GM19043 (cell line): ENCODE measurements around the gene PSMB9.
"Not testable (repeated sequence)": the region's sequence is repeated elsewhere in the genome, so short reads cannot be mapped to it uniquely, and the experiment has no call there.

Source experiments
- ATAC-seq: cut with Tn5 transposase; IDR thresholded peaks from one replicate; pipeline ENCODE4 v1.9.1; 2021; ENCODE audit warnings: low read depth; ENCODE audit not compliant: unreplicated experiment

PSMB9 gene

DNA sequence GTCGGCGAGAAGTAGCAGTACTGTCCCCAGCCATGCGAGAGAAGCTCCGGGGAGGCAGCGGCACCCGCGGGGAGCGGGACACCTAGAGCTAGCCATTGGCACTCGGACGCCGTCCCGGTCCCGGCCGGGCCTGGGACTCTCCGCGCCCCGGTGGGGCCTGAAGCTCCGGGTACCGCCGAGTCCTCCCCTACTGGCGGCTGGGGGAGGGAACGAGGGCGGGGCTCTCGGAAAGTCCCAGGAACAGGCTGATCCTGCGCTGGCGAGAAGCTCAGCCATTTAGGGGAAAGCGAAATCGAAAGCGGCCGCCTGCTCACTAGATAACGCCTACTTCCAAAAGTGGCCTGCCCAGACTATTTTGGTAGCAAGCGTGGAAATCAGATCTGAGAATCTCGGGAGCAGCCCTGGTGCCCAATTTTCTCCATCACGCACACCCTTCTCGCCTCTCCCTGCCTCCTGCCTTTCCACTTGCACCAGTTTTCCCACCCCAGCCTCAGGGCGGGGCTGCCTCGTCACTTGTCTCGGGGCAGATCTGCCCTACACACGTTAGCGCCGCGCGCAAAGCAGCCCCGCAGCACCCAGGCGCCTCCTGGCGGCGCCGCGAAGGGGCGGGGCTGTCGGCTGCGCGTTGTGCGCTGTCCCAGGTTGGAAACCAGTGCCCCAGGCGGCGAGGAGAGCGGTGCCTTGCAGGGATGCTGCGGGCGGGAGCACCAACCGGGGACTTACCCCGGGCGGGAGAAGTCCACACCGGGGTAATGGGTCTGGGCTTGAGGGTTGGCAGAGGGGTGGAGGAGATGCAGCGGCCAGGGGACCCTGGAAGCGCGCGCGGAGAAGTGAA, at the start of gene PSMB9, which contains the start of gene TAP1:
PSMB9 (plus strand) TSS at position 652 of the 835 bp plus-strand sequence; CDS start at position 690, 38 bp downstream.
TAP1 (minus strand) TSS at position 164 of the 835 bp plus-strand sequence; CDS start at position 96, 68 bp downstream.
- peak; percentile 65 for ATAC-seq

DNA sequence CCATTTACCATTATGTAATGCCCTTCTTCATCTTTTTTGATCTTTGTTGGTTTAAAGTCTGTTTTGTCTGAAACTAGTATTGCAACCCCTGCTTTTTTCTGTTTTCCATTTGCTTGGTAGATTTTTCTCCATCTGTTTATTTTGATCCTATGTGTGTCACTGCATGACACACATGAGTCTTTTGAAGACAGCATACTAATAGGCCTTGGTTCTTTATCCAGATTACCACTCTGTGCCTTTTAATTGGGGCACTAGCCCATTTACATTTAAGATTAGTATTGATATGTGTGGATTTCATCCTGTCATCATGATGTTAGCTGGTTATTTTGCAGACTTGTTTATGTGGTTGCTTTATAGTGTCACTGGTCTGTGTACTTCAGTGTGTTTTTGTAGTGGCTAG, 48.6 kb upstream of the PSMB9 start:
- ATAC-seq = not testable (repeated sequence)

DNA sequence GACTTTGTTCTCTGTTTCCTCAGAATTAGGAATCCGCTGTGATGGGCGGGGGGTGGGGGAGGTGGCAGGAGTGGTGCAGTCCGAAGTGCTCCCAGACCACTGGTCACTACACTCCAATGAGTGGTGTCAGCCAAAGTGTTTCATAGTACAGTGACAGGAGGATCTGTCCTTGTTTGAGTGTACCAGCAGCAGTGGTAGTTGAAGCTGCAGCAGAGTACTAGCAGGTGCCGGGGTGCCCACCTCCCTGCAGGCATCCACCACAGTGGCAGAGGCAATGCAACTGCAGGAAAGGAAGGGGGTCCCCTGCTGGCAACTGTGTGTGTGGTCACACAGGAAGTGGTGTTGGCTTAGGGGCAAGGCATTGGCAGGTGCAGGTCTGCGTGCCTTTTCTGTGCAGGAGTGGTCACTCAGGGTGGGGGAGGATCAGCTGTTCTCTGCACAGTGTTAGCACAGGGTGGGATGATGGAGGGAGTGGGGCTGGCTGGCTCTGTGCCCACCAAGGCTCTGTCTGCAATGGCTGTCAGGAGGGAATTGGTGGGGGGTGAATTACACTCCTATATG, 46.9 kb upstream of the PSMB9 start:
- ATAC-seq = no peak

DNA sequence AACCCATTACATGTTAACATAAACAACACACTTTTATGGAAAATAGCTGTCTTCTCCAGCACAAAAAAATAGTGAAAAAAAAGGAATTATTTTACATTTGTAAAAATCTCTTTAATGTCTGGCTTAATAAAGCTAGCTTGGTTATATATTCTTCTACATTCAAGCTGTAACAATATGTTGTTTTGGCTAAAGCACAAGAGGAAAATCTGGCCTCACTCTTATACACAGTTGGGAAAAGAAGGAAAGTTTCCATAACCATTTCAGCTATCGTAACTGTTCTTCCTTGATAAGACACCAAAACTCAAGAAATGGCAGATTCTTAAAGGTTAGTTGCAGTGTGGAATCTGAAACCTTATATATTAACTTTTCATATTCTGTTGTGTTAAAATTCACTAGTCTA, 44.8 kb upstream of the PSMB9 start:
- ATAC-seq = no peak

DNA sequence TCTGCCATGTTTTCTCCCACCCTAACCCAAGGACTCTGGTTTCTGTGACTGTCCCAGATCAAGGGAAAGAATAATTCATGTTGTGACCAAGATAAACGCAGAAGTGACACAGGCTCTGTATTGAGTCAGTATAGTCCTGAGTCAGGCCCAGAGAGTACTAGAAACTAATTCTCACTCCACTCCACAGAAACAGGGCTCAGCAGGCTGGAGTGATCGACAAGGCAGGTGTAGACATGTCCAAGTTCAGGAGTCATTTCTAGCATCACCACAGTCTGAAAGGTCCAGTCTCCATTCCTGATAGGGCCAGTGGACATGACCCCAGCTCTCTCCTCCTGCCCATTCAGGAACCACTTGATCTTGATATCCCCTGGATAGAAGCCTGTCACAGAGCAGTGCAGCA, 39.8 kb upstream of the PSMB9 start:
- no peak for ATAC-seq

DNA sequence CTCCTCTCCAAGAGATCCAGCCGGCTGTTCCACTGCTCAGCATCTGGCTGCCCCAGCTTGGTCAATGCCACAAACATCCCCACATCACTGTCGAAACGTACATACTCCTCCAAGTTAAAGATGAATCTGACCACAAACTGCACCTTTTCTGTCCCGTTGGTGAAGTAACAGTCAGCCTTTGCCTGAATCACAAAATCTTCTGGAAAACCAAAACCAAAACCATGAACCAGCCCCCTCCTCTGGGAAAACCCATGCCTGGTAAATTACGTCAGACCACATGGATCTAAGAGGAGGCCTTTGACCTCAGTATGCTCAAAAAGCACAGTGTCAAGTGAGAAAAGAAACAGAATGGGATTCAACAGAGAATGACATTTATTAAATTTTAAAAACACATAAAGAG, 38.9 kb upstream of the PSMB9 start:
- ATAC-seq = no peak

DNA sequence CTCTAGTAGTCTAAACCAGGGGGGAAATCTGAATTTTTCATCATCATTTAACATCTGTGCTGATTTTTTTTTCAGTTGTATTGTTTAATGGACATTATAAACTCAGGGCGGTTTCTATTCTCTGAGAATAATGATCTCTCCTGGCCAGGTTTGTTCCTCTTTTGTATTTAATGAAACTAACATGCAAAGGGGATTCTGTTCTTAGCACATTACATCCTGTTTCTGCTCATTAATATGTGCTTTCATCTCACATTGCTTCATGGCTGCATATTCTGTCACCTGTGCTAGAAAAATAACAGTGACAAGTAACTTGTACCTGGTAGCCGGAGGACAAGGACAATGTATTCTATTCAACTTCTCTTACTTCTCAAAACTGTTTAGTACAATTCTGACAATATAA, 38.0 kb upstream of the PSMB9 start:
- ATAC-seq = no peak

DNA sequence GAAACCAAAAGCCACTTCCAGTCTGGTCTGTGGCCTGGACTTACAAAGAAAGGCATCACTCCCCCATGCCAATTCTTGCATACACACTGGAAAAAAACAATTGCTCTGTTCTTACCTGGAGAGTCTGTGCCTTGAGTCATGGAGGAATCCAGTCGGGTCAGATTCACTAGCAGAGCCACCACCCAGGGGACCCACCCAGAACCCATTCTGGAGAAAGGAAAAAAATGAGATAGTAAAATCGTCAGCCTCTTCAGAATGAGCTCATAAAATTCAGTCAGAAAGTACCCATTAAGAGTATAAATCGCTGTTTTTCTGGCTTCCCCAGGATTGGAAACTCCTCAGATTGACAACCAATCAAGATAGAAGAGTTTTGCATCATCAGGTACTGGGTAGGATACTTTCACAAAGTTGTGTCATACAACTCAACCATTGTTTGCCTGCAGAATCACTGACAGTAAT, 37.2 kb upstream of the PSMB9 start, which contains the start of gene HLA-DOB:
HLA-DOB (minus strand) TSS at position 257 of the 459 bp plus-strand sequence; CDS start at position 206, 51 bp downstream.
- ATAC-seq = no peak

DNA sequence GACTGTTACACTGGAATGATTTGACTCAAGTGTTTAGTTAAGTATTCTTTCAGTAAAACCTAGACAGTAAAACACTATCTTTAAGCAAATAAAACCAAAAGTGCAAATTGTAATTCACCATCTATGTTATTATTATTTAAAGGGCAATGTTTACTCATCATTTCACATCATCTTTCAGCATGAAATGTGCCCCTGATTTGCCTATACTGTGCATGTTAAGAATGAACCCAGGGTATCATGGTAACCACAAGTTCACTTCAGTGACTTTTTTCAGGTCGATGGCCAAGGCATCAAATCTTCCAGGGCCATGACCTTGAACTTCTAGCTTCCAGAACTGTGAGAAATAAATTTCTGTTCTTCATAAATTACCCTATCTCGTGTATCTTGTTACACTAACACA, 35.1 kb upstream of the PSMB9 start:
- ATAC-seq = no peak

DNA sequence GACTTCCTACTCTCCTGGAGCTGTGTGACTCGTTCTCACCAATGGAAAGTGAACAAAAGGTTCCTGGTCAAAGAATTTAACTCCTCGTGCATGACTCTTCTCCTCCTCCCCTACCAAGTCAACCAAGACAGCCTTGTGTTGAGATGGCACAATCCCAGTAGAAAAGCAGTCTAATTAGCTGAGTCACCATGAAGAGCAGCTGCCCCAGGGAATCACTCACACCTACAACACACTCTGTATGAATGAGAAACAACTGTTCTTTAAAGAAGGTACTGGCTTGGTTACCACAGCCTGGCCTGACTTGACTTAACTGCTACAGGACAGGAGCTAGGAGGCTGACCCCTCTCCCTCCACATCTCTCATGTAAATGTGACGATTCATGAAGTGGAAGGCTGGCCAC, 34.3 kb upstream of the PSMB9 start:
- no peak for ATAC-seq

DNA sequence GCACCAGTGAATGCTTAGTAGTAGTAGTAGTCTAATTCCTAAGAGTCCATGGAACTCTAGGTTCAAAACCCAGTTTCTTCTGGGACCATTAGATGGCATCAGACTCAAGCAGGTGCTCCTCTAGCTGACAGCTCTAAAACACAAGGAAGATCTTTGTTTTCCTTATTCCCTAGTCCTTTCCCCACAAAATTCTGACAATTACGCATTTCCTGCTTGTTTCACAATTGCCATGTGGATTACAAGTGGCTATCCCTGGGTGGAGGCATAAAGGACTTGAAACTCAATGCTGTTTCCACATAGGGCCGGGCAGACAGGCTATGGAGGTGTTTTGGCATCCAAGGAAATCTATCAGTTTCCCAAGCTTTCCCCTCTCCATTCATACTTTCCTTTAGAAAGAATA, 28.0 kb upstream of the PSMB9 start:
- ATAC-seq = no peak

DNA sequence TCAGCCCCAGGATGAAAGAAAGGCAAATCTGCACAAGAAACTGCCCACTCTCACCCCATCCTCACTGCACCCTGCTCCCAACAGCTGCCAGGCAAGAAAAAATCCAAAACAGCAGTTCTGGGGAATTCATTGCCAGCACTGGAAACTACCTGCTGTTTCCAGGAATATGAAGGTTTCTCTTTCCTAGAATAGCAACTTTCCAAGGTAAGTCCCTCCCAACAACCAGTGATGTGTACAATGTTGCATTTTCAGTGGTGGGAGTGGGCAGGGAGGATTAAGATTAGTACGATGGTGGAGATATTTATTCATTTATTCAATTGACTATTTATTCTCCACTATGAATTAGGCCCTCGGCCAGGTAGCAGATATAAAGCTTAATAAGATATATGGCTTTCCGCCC, 27.0 kb upstream of the PSMB9 start:
- no peak for ATAC-seq

DNA sequence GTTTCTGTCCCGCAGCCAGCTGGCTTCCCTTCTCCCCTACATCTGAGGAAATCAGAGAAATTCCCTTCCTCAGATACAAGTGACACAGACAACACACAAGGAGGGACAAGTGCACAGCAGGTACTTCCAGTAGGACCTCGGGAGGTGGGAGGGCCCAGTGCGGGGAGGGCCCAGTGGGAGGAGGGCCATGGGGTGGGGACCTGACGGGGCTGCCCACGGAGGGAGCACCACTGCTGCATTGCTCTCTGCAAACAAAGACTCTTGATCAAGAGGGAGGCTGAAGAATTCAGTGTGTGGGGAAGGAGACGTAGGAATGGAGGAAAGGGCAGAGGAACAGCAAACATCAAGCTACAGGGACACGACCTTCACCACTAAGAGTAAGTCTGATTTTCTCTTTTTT, 24.5 kb upstream of the PSMB9 start:
- ATAC-seq = no peak

DNA sequence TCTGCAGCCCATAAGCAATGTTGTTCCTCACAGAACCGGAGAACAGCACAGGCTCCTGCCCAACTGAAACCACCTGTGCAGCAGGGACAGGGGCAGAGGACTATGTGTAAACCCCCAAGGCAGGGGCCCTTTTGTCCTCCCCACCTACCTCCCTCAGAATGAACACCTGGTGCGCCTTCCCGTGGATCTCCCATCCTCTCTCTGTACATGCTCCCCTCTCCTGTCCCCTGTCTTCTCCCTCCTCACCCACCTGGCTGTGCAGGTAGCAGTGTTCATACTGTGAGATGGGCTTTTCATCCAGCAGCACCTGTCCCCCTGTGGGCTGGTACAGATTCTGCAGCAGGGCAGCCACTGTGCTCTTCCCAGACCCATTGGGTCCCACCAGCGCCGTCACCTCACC, 24.0 kb upstream of the PSMB9 start:
- no peak for ATAC-seq

DNA sequence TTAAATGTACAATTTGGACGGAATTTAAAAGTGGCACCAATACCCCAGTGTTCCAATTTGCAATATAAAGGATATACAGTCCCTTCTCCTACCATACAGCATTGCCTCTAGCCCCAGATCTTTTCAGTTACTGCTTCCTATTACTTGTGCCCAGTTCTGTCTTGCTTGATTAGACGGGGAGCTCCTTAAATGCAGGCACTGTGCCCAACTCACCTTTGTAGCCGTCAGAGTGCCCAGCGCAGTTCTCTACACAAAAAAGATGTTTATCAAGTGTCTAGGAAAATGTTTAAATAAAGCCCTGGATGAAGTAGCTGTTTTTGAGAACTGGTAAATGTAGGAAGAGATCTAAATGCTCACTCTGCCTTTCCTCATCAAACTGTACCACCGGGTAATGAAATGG, 23.1 kb upstream of the PSMB9 start:
- no peak for ATAC-seq

DNA sequence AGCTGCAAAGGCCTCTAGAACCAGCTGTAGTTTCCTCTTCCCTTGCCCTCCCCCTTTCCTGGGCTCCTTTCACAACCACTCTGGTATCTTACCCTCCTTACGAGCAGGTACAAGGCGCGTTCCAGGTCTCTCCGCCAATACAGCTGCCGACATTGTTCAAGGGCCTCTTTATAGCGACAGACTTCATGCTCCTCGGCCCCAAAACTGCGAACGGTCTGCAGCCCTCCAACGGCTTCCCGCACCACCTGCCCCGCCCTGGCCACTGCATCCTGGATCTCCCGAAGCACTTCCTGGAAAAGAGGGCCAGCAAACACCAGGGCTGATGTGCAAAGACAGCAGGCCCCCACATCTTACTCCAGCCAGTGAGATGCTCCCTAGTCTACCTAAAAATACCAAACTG, 21.5 kb upstream of the PSMB9 start:
- no peak for ATAC-seq

DNA sequence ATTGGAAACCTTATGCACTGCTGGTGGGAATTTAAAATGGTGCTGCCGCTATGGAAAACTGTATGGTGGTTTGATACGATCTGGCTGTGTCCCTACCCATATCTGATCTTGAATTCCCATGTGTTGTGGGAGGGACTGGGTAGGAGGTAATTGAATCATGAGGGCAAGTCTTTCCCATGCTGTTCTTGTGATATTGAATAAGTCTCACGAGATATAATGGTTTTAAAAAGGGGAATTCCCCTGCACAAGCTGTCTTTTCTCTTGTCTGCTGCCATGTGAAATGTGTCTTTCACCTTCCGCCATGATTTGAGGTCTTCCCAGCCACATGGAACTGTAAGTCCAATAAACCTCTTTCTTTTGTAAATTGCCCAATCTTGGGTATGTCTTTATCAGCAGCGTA, 20.3 kb upstream of the PSMB9 start:
- ATAC-seq = no peak

DNA sequence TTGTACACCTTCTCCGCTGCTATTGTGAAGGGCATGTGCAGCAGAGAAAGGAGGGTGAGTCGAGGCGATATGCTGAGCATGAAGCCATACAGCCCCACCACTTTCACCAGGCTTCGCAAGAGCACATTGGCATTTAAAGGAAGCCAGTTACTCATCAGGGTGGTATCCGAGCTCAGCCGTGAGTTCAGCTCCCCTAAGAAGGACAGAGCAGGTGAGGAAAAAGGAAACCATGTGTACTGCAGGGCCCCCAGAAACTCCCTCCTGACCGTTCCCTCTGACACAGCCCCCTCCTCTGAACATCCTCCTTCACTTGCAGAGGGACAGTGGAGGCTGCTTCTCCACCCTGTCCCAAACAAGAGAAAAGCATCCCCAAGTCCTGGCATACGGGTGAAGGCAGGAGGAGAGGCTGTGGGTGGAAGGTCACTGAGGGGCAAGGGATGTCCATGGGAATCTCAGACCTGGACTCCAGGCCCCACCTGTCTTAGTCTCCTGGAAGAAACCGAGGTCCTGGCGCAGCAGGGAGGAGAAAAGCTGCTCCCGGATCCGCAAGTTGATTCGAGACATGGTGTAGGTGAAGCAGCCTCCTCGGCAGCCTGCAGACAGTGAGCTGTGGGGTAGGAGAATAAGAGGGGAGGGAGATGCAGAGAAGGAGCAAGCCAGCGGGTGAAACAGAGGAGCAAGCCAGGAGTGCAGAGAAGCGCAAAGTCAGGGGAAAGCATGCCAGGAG, 18.7 kb upstream of the PSMB9 start:
- no peak for ATAC-seq

DNA sequence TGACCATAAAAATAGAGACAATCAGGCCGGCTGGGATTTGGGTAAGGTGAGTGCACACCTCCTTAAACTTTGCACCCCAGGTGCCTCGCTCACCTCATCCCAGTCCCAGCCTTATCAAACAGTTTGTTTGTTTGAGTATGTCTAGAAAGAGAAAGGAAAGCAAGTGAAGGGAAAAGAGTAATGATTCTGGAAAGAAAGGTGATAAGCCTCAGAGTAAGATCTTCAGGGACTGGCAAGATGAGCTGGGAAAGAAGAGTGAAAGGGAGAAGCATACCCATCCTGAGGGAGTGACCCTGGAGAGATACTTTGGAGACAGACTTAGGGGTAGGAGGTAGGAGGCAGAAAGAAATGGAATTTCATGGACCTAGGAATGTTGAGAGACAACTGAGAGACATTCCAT, 17.1 kb upstream of the PSMB9 start:
- ATAC-seq = no peak

DNA sequence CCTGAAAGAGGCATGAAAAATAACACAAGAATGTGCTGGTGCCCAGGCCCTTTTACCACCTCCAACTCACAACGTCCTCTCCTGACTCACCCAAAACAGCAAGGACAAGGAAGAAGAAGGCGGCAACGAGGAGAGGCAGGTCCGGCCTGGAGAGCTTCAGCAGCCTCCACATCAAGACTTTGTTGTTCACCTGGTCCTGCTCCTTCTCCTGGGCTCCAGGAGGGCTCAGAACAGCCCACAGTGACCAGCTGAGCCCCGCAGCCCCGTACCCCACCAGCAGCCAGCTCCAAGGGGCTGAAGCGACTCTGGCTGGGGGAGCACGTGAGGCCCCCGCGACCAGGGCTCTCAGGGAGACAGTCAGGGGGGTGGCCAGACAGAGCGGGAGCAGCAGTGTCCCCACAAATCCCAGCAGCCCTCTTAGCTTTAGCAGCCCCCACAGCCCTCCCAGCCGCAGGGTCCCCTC, 16.3 kb upstream of the PSMB9 start:
- no peak for ATAC-seq
